ENCODE measurements around the gene EHHADH.

Gene EHHADH

GRCh38 chr3:185197068-185197467, 56.8 kb downstream of the EHHADH start:
- no peak for DNase-seq (ENCODE audit: low read depth in 2 of 2)

GRCh38 chr3:185195652-185196051, 58.2 kb downstream of the EHHADH start:
- DNase-seq (ENCODE audit: low read depth in 2 of 2) = no peak

GRCh38 chr3:185188816-185189215, 65.0 kb downstream of the EHHADH start:
- no peak for DNase-seq (ENCODE audit: low read depth in 2 of 2)

GRCh38 chr3:185187391-185187790, 66.5 kb downstream of the EHHADH start:
- DNase-seq (ENCODE audit: low read depth in 2 of 2) = no peak

GRCh38 chr3:185176750-185177359, 77.0 kb downstream of the EHHADH start:
- no peak for DNase-seq (ENCODE audit: low read depth in 2 of 2)

- DNase-seq (ENCODE audit: low read depth in 2 of 2) = no peak
Measured at GRCh38 chr3:185175370-185175987, 78.4 kb downstream of the EHHADH start.

GRCh38 chr3:185172086-185173049, 81.5 kb downstream of the EHHADH start:
- no peak for DNase-seq (ENCODE audit: low read depth in 2 of 2)

GRCh38 chr3:185164428-185165217, 89.2 kb downstream of the EHHADH start:
- DNase-seq (ENCODE audit: low read depth in 2 of 2) = no peak

GRCh38 chr3:185162634-185163033, 91.2 kb downstream of the EHHADH start:
- DNase-seq (ENCODE audit: low read depth in 2 of 2) = no peak

GRCh38 chr3:185161761-185162160, 92.1 kb downstream of the EHHADH start:
- no peak for DNase-seq (ENCODE audit: low read depth in 2 of 2)

GRCh38 chr3:185157347-185157746, 96.5 kb downstream of the EHHADH start:
- no peak for DNase-seq (ENCODE audit: low read depth in 2 of 2)

- no peak for DNase-seq (ENCODE audit: low read depth in 2 of 2)
Measured at GRCh38 chr3:185155678-185156077, 98.2 kb downstream of the EHHADH start.

- no peak for DNase-seq (ENCODE audit: low read depth in 2 of 2)
Measured at GRCh38 chr3:185153861-185154629, 99.8 kb downstream of the EHHADH start.

- no peak for DNase-seq (ENCODE audit: low read depth in 2 of 2)
Measured at GRCh38 chr3:185153171-185153771, 100.6 kb downstream of the EHHADH start.

GRCh38 chr3:185152410-185153170, 101.3 kb downstream of the EHHADH start, which contains the start of gene C3orf70:
C3orf70 (minus strand) TSS chr3:185153060; CDS start chr3:185152823, 237 bp downstream.
- DNase-seq (ENCODE audit: low read depth in 2 of 2) = no peak

GRCh38 chr3:185151964-185152409, 101.9 kb downstream of the EHHADH start:
- DNase-seq (ENCODE audit: low read depth in 2 of 2) = no peak

GRCh38 chr3:185151101-185151963, 102.5 kb downstream of the EHHADH start:
- DNase-seq (ENCODE audit: low read depth in 2 of 2) = no peak

- DNase-seq (ENCODE audit: low read depth in 2 of 2) = no peak
Measured at GRCh38 chr3:185150561-185150960, 103.3 kb downstream of the EHHADH start.

- DNase-seq (ENCODE audit: low read depth in 2 of 2) = no peak
Measured at GRCh38 chr3:185149591-185149990, 104.3 kb downstream of the EHHADH start.

All from stimulated activated CD8-positive, alpha-beta memory T cell treated with anti-CD3 and anti-CD28 coated beads, Interleukin-15, amount 100 ng/mL, for 4 hours (primary cell).